ENCODE data around the gene SPART. TPM values are rescaled to one million over a fixed set of nuclear protein-coding genes. Genes with fewer than 3 reads are reported as not detected.

Gene SPART
- total and polyA plus RNA-seq, 2 donors (not counting 1 experiment from before 2014, with no cell fraction given): 93.0 to 109 TPM

- peak; percentile 87 to 92 for DNase-seq (ENCODE audit: low read depth in 2 of 2)
- H3K9me3 ChIP-seq (ENCODE audit: control insufficient read depth, insufficient read depth, low read depth, low read length): no peaks in the 10 kb centered on the region
- no peak overlapping the region for H3K9ac ChIP-seq (ENCODE audit: insufficient read depth, low read length)
- H3K27ac ChIP-seq (ENCODE audit: insufficient read depth, low read length): no peak overlapping the region
- H4K20me1 ChIP-seq (ENCODE audit: control insufficient read depth, extremely low read depth, insufficient read depth, low read length): peaks cover 2% of the 10 kb centered on the region
- H3K27me3 ChIP-seq (ENCODE audit: control insufficient read depth, insufficient read depth, low read length): no peaks in the 10 kb centered on the region
- no peaks in the 10 kb centered on the region for H3K79me2 ChIP-seq (ENCODE audit: control insufficient read depth, insufficient read depth, low read length)
- no peak overlapping the region for H2AFZ ChIP-seq (ENCODE audit: low read length)
- H3K36me3 ChIP-seq (ENCODE audit: control insufficient read depth, insufficient read depth, low read length): no peaks in the 10 kb centered on the region
- TF ChIP-seq EZH2 (IDR thresholded peaks at IDR 0.05; ENCODE audit: low read length, missing control alignments) (no peak), CTCF (conservative IDR thresholded peaks at IDR 0.05 in 1 of 2, IDR thresholded peaks at IDR 0.05 in 1 of 2; ENCODE audit: low read depth in 1 of 2, low read length in 2 of 2) (no peak)
- peak overlapping the region; percentile 51 for H3K4me2 ChIP-seq (ENCODE audit: extremely low read depth, insufficient read depth, low read length)
- H3K4me3 ChIP-seq (replicated peaks in 1 of 4; ENCODE audit: control extremely low read depth in 1 of 4, insufficient read depth in 1 of 4, low read depth in 3 of 4, low read length in 4 of 4): no peak overlapping the region
- H3K4me1 ChIP-seq (ENCODE audit: control insufficient read depth, extremely low read depth, insufficient read depth, low read length): no peaks in the 10 kb centered on the region
Measured at GRCh38 chr13:36362251-36362650, 16.1 kb upstream of the SPART start.

DNA sequence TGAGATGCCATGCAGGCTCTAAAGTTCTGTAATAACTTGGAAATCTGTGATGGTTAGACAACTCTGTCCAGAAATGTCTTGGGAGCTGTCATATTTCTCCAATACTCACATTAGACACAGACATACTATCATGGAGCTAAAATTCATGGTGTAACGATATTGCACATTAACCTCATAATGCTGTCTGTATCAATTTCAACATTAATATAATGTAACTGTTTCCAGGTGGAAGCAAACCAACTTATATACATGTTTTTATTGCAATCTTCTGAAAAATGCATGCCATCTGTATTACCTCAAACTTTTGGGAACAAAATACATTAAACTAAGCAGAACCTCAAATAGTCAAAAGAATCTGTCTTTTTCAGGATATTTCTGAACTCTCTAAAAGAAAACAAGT, 14.7 kb upstream of the SPART start:
- H4K20me1 ChIP-seq (ENCODE audit: control insufficient read depth, extremely low read depth, insufficient read depth, low read length): peaks cover 2% of the 10 kb centered on the region
- H3K4me3 ChIP-seq (replicated peaks in 1 of 4; ENCODE audit: control extremely low read depth in 1 of 4, insufficient read depth in 1 of 4, low read depth in 3 of 4, low read length in 4 of 4): no peak overlapping the region
- H3K36me3 ChIP-seq (ENCODE audit: control insufficient read depth, insufficient read depth, low read length): no peaks in the 10 kb centered on the region
- DNase-seq (ENCODE audit: low read depth in 2 of 2): no peak
- H3K27me3 ChIP-seq (ENCODE audit: control insufficient read depth, insufficient read depth, low read length): no peaks in the 10 kb centered on the region
- H3K4me2 ChIP-seq (ENCODE audit: extremely low read depth, insufficient read depth, low read length): no peak overlapping the region
- no peaks in the 10 kb centered on the region for H3K9me3 ChIP-seq (ENCODE audit: control insufficient read depth, insufficient read depth, low read depth, low read length)
- no peaks in the 10 kb centered on the region for H3K79me2 ChIP-seq (ENCODE audit: control insufficient read depth, insufficient read depth, low read length)
- TF ChIP-seq CTCF (conservative IDR thresholded peaks at IDR 0.05 in 1 of 2, IDR thresholded peaks at IDR 0.05 in 1 of 2; ENCODE audit: low read depth in 1 of 2, low read length in 2 of 2) (no peak), EZH2 (IDR thresholded peaks at IDR 0.05; ENCODE audit: low read length, missing control alignments) (no peak)
- no peak overlapping the region for H2AFZ ChIP-seq (ENCODE audit: low read length)
- no peaks in the 10 kb centered on the region for H3K4me1 ChIP-seq (ENCODE audit: control insufficient read depth, extremely low read depth, insufficient read depth, low read length)
- no peak overlapping the region for H3K27ac ChIP-seq (ENCODE audit: insufficient read depth, low read length)
- H3K9ac ChIP-seq (ENCODE audit: insufficient read depth, low read length): no peak overlapping the region

DNA sequence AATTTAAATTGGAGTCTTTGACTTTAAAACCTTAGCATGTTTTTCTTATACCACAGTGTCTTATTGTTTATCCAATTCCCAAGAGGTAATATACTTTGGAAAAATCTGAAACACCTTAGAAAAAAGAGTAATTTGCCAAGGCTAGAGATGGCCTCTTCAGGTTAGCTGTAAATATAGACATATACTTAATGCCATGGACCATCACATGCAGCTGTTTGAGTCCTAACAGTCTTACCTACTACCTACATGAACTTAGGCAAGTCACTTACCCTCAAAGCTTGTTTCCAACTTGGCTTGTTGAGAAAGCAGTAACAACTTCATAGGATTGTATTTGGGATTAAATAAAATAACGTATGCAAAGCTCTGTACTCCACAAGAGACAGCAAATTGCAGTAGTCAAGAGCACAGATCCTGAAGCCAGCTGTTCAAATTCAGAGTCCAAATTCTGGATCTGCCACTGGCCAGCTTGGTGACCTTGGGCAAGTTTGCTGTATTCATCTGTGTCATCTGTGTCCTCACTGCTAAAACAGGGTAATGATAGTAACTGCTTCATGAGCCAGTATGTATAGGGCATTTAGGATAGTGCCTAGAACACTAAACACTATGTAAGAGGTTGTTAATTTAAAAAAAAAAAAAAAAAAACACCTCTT, 13.2 kb upstream of the SPART start:
- Histone ChIP-seq H3K79me2 (ENCODE audit: control insufficient read depth, insufficient read depth, low read length) (no peaks in the 10 kb centered on the region), H3K4me3 (replicated peaks in 1 of 4; ENCODE audit: control extremely low read depth in 1 of 4, insufficient read depth in 1 of 4, low read depth in 3 of 4, low read length in 4 of 4) (no peak overlapping the region), H3K36me3 (ENCODE audit: control insufficient read depth, insufficient read depth, low read length) (no peaks in the 10 kb centered on the region), H3K27me3 (ENCODE audit: control insufficient read depth, insufficient read depth, low read length) (no peaks in the 10 kb centered on the region), H3K4me2 (ENCODE audit: extremely low read depth, insufficient read depth, low read length) (no peak overlapping the region), H3K27ac (ENCODE audit: insufficient read depth, low read length) (no peak overlapping the region), H2AFZ (ENCODE audit: low read length) (no peak overlapping the region), H3K9ac (ENCODE audit: insufficient read depth, low read length) (no peak overlapping the region), H4K20me1 (ENCODE audit: control insufficient read depth, extremely low read depth, insufficient read depth, low read length) (peaks cover 2% of the 10 kb centered on the region), H3K9me3 (ENCODE audit: control insufficient read depth, insufficient read depth, low read depth, low read length) (no peaks in the 10 kb centered on the region), H3K4me1 (ENCODE audit: control insufficient read depth, extremely low read depth, insufficient read depth, low read length) (no peaks in the 10 kb centered on the region)
- DNase-seq (ENCODE audit: low read depth in 2 of 2): no peak
- no peak for TF ChIP-seq EZH2 (IDR thresholded peaks at IDR 0.05; ENCODE audit: low read length, missing control alignments)
- TF ChIP-seq CTCF (conservative IDR thresholded peaks at IDR 0.05 in 1 of 2, IDR thresholded peaks at IDR 0.05 in 1 of 2; ENCODE audit: low read depth in 1 of 2, low read length in 2 of 2): no peak
